Stimulated activated CD4-positive, alpha-beta T cell treated with anti-CD3 and anti-CD28 coated beads, TNF-alpha, amount 100 ng/mL, for 1 hour (primary cell): ENCODE data around the gene SYK.

Experiments
- DNase-seq, 3 donors: peaks; one replicate each; pipeline ENCODE4 v3.0.0-alpha.2; 2020; ENCODE audit warnings: low read depth in 3 of 3, low spot score in 1 of 3

The SYK gene

DNA sequence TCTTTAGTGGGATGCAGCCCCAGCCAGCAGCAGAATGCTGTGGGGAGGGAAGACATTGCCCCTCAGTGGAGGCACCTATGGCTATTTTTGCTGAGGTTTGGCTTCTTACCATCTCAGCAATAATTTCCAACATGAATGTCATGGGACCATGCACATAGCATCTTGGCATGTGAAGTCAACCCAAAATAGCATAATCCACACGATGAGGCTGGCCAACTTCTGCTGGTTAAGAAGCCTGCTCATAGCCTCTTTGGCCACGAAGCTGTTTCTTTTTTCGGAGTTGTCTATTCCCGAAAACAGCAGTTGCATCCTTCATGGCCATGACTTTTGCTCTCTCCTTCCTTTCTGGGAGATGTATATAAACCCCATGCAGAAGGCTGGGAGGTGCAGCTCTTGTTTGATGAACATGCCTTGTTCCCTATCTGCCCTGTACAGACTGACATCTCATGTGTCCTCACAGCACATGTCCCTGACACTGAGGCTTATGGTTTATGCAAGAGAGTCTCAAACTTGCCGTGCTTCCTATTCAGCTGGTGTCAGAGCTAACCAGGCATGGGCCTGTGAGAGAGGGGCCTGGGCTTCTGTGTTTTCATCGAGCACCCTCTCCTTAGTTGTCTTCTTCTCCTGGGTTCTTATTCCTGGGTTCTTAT, 45.3 kb downstream of the SYK start:
- DNase-seq: no peak

DNA sequence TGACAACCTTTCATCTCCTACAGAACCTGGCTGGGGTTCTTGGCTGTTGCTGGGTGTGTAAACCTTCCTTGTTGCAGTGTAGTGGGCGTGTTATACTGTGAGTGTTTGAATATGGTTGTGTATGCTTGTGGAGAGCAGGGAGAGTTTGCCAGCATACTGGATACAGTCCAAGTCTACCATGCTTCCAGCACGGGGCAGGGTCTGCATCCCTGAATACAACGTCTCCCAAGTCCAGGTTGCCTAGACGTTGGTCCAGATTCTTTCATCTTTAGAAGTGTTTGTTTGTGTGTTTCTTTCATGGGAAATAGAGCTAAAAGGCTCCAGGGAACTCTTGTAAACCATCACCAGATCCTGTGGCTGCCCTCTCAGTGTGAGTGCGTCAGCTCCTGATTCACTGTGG, 46.4 kb downstream of the SYK start:
- DNase-seq: no peak

DNA sequence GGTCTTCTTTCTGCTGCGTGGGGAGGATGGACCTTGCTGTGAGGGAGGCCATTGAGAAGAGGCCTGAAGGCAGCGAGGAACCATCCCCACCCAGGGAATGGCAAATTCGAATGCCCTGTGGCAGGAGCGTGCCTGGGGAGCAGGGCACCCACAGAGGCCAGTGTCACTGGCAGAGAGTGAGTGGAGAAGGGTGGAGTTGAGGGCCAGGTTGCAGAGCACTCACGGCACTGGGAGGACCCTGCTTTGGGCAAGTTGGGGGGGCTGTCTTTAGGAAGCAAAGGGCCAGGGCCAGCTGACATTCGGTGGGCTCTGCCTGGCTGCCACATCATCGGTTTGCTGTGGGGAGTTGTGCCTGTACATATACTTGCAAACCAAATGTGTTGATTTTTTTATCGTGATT, 47.2 kb downstream of the SYK start:
- no peak for DNase-seq

DNA sequence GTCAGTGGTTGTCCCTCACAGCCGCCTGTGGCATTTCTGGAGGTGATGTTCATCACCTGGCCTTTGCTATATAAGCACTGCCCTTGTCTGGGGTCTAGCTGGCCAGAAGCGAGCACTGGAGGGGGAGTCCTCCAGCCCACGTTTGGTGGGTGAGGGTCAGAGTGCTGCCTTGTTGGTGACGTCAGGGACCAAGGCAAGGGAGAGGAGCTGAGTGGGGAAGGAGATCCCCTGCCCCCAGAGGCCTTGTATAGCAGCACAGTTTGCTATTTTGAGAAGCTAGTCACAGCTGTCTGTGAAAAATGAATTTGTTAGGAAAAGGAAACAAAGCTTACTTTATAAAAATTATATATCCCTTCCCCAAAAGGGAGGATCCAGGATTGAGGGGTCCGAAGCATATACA, 49.8 kb downstream of the SYK start:
- no peak for DNase-seq

DNA sequence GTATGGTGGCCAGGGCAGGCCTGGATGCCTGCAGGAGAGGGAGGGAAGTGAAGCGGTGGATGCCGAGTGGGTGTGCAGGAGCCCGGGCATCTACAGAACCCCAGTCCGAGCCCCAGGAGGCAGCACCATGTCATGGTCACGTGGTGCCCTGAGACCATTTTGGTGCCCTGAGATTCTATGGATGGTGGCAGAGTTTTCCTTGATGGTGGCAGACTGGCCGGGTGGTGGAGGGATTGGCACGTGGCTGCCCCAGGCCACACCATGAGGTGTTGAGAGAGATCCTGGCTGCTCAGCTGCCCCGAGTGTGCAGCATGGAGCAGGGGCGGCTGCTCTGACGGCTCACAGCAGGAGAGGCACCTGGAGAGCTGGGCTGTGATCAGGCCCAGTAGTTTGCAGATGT, 52.3 kb downstream of the SYK start:
- DNase-seq: no peak

DNA sequence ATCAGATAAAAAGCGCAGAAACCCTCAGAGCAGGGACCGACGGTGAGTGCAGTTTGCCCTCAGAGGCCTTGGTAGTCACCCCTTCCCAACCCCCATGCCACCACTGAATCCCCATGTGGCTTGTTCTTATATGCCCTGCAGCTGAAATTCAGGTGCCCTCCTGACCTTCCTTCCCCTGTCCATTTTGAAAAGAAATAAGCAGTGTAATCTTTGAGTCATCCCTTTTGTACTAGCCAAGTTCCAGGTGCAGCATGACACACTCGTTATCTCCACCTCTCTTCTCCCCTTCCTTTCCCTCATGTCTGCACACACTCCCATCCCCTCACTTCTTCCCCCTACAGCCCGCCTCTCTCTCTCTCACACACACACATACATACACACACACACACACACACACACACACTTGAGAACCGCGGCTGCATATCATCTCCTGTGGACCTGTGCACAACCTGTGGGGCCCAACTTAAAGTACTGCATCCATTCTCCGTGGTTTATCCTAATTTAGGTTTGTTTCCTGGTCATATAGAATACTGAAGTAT, 53.1 kb downstream of the SYK start:
- DNase-seq: no peak

DNA sequence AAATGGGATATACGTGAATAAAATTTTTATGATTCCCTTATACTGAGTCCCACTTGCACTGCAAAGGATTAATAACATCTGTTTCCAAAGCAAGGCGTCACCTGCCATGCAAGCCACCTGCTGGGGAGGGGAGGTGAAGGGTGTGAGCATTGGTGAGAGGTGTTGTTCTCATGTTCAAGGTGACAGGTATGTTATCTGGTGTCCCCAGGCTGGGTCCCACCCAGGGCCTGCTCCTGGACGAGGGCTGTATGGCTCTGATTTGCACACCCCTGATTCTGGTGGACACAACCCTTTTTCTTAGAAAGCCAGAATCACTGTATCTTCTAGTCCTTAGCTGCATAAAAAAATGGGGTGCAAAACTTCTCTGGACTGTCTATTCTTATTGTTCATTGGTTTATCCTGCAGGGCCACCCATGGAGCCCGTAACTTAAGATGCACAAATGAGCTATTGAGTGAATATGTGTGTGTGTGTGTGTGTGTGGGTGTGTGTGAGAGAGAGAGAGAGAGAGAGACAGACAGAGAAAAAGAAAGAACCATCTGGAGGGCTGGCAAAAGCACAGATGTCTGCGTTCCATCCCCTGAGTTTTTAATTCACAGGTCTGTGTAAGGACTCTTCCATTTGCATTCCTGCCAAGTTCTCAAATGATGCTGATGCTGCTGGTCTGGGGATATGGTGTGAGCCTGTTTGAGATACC, 53.7 kb downstream of the SYK start:
- no peak for DNase-seq

DNA sequence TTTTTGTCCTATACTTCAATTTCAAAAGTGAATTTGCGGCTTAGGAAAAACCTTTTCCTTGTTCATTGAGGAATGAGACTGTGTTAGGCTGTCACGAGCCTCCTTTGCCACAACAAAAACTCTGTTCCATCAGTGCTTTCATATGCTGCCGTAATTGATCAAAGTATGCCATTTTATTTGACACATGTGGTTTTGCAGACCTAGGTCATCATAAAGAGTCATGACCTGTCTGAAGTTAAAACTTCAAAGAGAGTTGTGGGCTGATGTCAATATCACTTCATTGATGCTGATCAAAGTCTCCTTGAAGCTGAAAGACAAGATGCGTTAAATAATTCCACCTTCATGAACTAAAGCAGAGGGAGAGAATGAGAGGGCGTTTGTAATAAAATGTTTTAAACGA, 55.5 kb downstream of the SYK start:
- no peak for DNase-seq

DNA sequence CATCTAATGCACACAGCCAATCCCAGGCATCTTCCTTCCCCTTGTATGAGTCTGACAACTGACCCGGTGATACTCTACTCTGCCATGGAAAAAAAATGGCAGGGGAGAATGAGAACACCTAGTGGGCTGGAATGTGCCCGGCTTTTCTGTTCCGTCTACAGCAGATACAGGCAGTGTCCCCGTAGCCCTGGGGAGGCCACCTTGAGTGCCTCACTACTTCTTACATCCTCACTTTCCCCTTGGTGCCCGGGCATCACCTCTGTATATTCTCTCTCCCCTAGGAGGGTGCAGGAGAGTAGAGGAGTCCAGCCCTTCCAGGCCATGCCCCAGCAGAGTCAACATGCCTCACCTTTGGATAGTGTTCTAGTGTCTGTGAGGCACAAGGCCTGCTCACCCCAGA, 56.2 kb downstream of the SYK start:
- DNase-seq: no peak

DNA sequence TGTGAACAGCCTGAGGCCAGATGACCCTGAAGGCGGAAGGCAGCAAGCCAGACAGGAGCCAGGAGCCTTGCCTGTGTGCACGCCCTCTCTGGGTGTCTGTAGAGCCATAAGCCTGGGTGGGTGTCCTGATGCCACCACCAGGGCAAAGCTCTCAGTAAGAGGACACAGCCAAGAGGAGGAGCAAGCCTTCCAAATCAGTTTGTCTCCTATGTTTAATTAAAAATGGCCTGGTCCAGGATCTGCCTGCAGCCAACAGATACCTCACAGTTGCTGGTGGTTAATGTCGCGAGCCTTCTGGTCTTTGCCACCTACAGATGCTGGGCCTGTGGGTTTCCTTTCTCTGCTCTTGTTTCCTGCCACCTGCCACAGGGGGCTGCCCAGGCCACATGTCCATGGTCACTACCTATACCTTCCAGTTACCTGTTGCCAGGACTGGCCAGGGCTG, 56.9 kb downstream of the SYK start:
- no peak for DNase-seq

DNA sequence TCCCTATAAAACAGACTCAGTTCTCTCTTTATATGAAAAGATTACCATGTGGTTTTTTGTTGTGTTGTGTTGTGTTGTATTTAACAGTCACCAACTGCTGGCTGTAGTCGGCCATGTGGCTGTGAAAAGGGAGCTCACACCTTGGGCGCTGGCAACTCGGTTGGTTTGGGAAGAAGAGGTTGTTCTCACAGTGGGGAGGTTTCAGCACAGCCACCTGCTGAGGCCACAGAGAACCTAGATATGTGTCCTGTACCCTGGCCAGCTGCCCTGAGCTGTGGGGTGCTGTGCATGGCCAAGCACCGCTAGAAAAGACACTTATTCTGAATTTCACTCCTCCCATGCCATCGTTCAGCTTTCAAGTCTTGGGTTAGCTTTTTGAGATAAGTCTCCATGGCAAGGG, 58.8 kb downstream of the SYK start:
- DNase-seq: no peak

DNA sequence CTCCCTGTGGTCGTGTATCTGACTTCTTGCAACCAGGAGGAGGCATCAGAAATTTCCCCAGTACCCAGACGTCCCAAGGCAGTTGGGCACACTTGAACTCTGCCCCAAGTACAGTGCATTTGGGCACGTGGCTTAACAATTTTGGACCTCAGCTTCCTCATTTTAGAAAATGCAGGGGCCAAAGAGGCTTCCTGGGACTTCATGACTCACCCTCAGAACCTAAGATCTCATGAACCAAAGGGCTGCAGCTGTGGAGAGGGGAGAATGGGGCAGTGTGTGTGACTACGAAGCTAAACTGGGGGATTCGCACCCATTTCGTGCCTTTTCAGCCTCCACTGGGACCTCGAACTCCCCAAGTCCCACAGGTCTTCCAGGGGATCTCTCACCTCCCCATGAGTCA, 59.2 kb downstream of the SYK start:
- no peak for DNase-seq

DNA sequence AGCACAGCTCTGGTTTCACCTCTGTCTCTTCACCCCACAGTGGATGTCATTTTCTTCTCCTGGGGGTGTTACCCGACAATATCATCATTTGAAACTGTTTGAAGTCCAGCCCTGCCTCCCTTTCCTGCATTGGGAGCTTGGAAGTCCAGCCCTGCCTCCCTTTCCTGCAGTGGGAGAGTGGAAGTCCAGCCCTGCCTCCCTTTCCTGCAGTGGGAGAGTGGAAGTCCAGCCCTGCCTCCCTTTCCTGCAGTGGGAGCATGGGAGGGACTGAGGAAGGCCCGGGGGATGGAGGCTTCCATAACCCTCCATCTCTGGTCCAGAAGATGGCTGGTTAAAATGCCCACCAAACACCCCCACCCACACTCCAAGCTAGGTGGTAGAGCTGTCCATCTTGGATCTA, 59.8 kb downstream of the SYK start:
- no peak for DNase-seq

DNA sequence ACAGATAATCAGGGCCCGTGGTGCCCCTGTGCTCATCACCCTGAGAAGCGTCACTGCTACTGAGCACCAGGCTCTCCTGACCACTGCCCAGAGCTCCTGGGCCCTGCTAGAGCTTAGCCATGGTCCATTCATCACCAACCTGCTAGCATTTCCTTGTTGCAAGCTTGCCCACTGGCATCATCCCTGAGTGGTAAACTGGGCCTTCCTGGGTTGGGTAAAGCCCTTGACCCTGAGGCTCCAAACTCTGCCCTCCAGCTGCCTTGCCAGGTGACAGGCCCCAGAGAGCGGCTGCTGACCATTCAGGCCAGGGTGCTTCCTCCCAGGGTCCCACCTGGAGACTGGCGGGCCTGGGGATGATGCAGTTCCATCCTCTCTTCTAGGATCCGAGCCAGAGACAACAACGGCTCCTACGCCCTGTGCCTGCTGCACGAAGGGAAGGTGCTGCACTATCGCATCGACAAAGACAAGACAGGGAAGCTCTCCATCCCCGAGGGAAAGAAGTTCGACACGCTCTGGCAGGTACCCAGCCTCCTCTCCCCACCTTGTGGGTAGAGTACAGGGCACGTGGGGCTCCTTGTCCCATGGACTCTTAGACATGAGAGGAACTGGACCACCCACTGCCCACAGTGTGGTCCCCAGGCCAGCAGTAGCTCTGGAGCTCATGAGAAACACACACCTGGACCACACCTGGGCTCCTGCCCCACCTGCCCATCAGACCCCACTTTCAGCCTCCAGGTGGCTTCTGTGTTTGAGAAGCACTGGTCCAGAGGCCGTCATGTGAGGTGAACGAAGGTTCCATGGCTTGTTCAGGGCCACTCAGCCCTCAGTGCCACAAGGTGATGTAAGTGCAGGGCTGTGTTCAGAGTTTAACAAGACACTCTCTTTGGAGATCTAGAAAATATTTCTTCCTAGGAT, 60.5 kb downstream of the SYK start:
- DNase-seq: no peak

DNA sequence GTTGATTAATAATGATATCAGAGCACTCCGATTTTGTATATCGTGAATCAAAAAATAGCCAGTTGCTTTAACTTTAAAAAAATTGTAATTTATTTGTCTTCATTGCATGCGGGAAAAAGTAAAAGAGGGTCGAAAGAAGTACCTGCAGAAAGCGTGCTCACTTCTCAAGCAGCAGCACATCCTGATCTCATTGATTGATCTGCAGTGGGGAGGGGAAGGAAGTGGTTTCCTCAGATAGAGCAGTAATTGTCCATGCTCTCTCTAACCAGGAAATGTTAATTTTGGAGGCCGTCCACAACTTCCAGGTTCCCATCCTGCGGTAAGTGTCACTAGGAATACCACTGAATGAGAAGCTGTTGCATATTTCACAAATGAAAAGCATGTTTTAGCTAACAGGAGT, 63.2 kb downstream of the SYK start:
- no peak for DNase-seq

DNA sequence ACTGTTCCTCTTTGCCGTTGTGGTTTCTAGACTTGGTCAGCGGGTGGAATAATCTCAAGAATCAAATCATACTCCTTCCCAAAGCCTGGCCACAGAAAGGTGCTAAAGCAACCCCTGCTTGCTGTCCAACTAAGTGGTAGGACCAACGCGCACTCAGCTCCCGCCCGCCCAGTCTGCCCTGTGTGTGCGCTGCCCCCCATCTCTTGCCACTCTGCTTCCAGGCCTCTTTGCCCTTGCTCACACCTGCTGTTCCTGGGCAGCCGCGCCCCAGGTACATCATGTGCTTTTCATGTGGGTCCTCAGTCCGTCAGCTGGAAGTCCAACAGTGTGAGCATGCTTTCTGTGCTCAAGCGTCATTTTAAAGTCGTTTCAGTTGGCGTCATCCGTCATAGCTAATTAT, 65.5 kb downstream of the SYK start:
- DNase-seq: no peak

DNA sequence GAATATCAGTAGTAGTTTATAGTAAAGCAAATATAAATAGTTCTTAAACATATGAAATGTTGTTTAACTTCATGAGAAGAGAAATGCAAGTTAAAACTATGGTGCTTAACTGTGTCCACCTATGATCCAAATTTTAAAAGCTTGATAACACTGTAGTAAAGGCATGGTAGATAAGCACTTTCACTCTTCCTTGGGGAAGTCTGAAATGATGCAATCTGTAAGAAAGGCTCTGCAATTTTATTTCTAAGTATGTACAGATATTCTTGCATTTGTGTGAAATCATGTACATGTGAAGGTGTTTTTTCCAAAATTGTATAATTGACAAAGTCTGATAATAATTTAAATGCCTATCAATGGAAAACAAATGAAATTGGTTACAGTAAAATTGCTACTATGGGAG, 66.9 kb downstream of the SYK start:
- DNase-seq: no peak

DNA sequence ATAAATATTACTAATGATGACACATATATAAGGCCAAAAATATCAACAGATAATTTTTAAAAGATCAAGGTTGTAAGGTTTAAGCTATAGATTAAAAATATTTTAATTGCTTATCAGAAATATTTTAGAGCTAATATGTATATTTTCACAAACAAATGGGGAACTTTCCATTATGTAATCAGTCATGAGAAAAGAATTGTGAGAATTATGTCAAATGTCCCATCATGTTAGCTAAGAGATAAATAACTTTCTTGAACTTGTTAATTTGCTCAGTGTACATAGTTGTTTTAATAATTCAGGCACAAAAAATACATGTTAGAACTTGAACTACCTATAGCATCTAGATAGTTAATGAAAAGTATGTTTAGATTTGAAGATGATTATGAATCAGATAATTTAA, 67.7 kb downstream of the SYK start:
- no peak for DNase-seq

DNA sequence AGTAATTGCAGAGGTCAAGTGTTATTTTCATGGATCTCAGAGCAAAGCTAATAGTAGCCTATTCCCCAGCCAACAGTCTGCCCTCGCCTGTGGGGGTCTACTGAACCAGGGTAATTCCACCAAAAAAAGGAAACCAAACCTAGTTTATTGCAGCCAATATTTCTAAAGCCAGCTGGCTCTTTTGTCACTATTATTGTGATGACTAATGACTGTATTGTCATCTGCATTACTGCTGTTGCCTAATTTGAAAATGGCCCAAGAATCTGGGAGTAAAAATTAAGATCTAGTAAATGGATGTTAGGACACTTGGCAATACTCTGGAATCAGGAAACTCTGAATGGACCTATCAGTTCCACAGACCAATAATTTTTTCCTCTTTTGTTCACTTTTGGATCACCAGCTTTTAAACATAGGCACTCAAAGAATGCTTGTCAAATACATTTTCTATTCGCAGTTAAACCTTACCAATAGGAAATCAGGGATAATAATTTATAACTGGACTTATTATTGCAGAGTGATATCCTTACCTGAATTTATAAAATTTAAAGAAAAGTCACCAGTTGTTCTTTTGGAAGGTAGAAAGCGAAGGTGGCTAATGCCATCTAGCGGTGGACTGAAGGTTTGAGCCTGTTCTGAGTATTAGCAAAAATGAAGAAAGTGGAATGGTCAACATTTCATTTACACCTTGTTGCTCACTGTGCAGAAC, 69.2 kb downstream of the SYK start:
- DNase-seq: no peak

DNA sequence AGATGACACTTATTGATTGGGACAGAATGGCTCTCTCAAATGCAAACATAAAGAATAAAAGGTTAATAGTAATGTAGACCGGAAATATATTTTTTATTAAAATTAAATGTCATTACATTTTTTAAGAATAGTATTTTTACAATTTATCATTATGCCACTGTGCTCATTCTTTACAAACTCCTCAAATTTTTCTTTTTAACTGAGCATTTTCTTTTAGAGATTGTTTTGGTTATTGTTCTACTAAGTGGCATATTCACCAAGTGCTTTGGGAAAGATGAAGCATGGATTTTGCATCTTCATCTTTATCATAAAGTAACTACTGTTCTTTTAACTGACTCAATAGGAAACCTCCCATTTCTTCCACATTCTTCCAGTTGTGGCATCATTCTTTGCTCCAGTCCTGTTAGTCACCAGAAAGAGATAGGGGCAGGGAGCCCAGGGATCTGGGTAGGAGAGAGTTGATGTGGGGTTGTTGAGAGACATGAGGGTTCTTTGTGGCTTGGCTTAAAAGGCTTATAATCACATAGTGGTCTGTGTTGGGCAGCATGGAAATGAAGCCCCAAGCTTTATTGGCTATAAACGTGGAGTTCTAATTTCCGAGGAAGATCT, 69.8 kb downstream of the SYK start:
- no peak for DNase-seq

DNA sequence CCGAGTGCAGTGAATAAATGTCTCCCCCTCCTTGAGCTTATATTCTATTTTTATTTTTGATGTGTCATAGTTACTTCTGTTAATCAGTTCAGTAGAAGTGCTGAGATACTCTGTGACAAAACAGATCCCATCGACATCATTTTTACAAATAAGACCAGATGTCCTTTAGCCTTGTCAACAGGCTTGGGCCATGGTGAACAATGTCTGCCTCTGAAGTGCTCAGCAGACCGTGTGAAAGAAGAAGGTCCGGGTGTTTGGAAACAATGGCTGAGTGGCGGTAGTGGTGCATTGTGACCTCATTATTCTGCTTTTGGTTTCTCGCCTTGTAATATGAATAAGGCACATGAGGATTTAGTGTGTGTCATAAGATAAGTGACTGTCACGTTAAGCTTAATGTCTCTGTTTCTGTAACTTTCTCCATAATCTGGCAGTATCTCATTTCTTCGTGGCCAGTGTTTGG, 71.2 kb downstream of the SYK start:
- DNase-seq: no peak
